Heart right ventricle (tissue), 16 donors: ENCODE data around the gene NID1. TPM values are rescaled to one million over a fixed set of nuclear protein-coding genes. Genes with fewer than 3 reads are reported as not detected.

ENCODE experiments used
- ATAC-seq, 8 donors: fragments of 200-7000 bp; cut with Tn5 transposase; one replicate each; pipeline ENCODE4 v1.9.1; 2020; ENCODE audit warnings: mild to moderate bottlenecking in 8 of 8, moderate library complexity in 8 of 8, moderate number of reproducible peaks in 1 of 8
- DNase-seq, 2 donors: peaks; one replicate each; pipeline ENCODE4 v3.0.0-alpha.2; 2020
- H3K27ac ChIP-seq, 10 donors: fragments of 200-600 bp; sonication (generic) in 2 of 10; one replicate each; pipeline versions ENCODE4 v1.5.0 to v1.8.0; 2020 to 2022; ENCODE audit warnings: mild to moderate bottlenecking in 3 of 10
- H3K27me3 ChIP-seq, 7 donors: fragments of 200-600 bp; one replicate each; pipeline ENCODE4 v1.8.0; 2021 to 2022; ENCODE audit warnings: mild to moderate bottlenecking in 2 of 7
- H3K36me3 ChIP-seq, 9 donors: fragments of 200-600 bp; sonication (generic) in 1 of 9; one replicate each; pipeline versions ENCODE4 v1.5.0 to v1.8.0; 2020 to 2022; ENCODE audit warnings: mild to moderate bottlenecking in 2 of 9
- H3K4me1 ChIP-seq, 9 donors: fragments of 200-600 bp; sonication (generic) in 1 of 9; one replicate each; pipeline versions ENCODE4 v1.5.0 to v1.8.0; 2020 to 2022; ENCODE audit warnings: mild to moderate bottlenecking in 4 of 9
- H3K4me3 ChIP-seq, 10 donors: fragments of 200-600 bp; sonication (generic) in 2 of 10; one replicate each; pipeline versions ENCODE4 v1.5.0 to v1.8.0; 2020 to 2022; ENCODE audit warnings: mild to moderate bottlenecking in 7 of 10, moderate library complexity in 2 of 10
- H3K9me3 ChIP-seq, 11 donors: fragments of 200-600 bp in 10 of 11; sonication (generic) in 2 of 11; one replicate each; pipeline versions ENCODE4 v1.5.0 to v1.8.0; 2013 to 2022; ENCODE audit warnings: mild to moderate bottlenecking in 2 of 11, control low read depth in 1 of 11, moderate library complexity in 1 of 11
- CTCF ChIP-seq, 9 donors: fragments of 200-600 bp; sonication (generic) in 2 of 9; IDR thresholded peaks; one replicate each; pipeline versions ENCODE4 v1.5.0 to v1.8.0; 2021 to 2022; ENCODE audit warnings: antibody characterized with exemption in 9 of 9, mild to moderate bottlenecking in 5 of 9, moderate library complexity in 1 of 9
- whole genome bisulfite sequencing, 2 donors: extraction: QIAGEN DNeasy Blood & Tissue Kit; methylation state at CpG; one replicate each; pipeline ENCODE4 v1.1.7; 2013; ENCODE audit warnings: inconsistent platforms in 1 of 2; 5-methylcytosine and 5-hydroxymethylcytosine counted together
- intact Hi-C, 10 donors: fragments of 100-400 bp; cut with DNase I; formaldehyde crosslinking; loops; one replicate each; pipeline versions ENCODE4 v1.11.1 to v1.14.2; 2022
- polyA plus RNA-seq, 2 donors: library from polyadenylated mRNA; stranded (reverse); fragments of 200-250 nt; gene quantifications; one replicate each; pipeline ENCODE4 v1.2.3, GENCODE V29; 2013
- total RNA-seq, 10 donors: library from RNA; stranded (reverse); fragmentation: NEBNext Ultra II Directional in 3 of 10; extraction: Animal tissue kit (Norgen Biotek cat#: 25700) in 3 of 10; gene quantifications; one replicate each; pipeline versions ENCODE4 v1.2.1 to v1.2.4, GENCODE V29; 2021 to 2023
- donor health status: Arrhythmogenic right ventricular cardiomyopathy.
- donor health status: ischemic (EF 13 %, LVEDD 7.1; RV severe dilation, severe dysfunction).
- donor health status: healthy with polysubstance abuse.
- donor health status: DM: no; HTN: yes; CAD: no.
- donor health status: DM: no; HTN: no; CAD: no.
- donor health status: ischemic (EF 25% LVEDD 6.9; RV normal size, moderate dysfunction).
- donor health status: ischemic (EF 25% LVEDD 5.7; RV mildly dilated, moderate dysfunction).
- donor health status: healthy.
- donor health status: DM: yes; HTN: yes; CAD: no.
- donor health status: Ischemic cardiomyopathy.
- donor health status: ischemic (EF 35%, LVEDD 5.7; RV mildly dilated, moderate dysfunction).
- donor health status: nonischemic (EF 11% LVEDD 7.7; RV severe dilation, severe dysfunction).
- donor health status: DM: yes; HTN: yes; CAD: no.
- donor health status: PGD.
- donor health status: ischemic (EF 29% LVEDD 5.4; RV normal size, mild dysfunction).
- donor health status: nonischemic (EF 23%, LVEDD 6.1; RV moderate dilation, normal function).

Gene NID1
- total and polyA plus RNA-seq, 12 donors: 30.2 to 120 (median 44.4) TPM

DNA sequence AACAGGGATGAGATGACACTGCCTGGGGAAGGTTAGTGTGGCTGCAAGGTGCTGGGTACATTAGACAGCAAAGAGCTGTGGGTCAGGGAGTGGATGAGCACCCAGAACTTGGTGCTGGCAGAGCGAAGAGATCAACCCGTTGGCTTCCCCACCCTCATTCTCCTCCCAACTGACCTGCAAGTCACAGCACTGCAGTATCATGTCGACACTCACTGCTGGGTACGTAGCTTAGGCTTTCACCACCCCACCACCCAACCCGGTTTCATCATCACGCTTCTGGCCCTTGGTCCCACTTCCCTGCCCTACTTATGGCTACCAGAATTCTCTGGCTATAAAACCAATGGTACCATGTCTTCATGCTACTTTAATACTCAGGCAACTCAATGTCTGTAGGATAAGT is 124.6 kb downstream of the NID1 start:
- peaks cover 0 to 86% (median 8%) of the 10 kb centered on the region in 9 donors for H3K4me1 ChIP-seq
- H3K27ac ChIP-seq: peak overlapping the region in 1 of 10 donors; percentile 75
- DNase-seq (no peak), ATAC-seq (peak in 1 of 8 donors; percentile 35)
- no peaks in the 10 kb centered on the region for H3K9me3 ChIP-seq
- WGBS, 2 donors: 81 to 89% methylated on average over 6 of the region's 6 CpGs
- H3K27me3 ChIP-seq: no peaks in the 10 kb centered on the region
- H3K4me3 ChIP-seq: no peak overlapping the region
- no peak for TF ChIP-seq CTCF (IDR thresholded peaks at IDR 0.05)
- H3K36me3 ChIP-seq: no peaks in the 10 kb centered on the region
- intact Hi-C loops: no loop called here

- WGBS, 2 donors: 78 to 82% methylated on average over 1 of the region's 1 CpG
- no peak for ATAC-seq
- no peak overlapping the region for H3K4me3 ChIP-seq
- intact Hi-C loops: loop anchor here in 1 of 10 donors (5.0 kb wide), 1 partner anchor 72 kb away; the partner anchor contains the start of gene LYST
- TF ChIP-seq CTCF (IDR thresholded peaks at IDR 0.05): no peak
- peaks cover 0 to 82% (median 8%) of the 10 kb centered on the region in 9 donors for H3K4me1 ChIP-seq
- H3K36me3 ChIP-seq: no peaks in the 10 kb centered on the region
- no peak for DNase-seq
- no peaks in the 10 kb centered on the region for H3K27me3 ChIP-seq
- H3K9me3 ChIP-seq: no peaks in the 10 kb centered on the region
- H3K27ac ChIP-seq: peak overlapping the region in 4 of 10 donors; percentile 9 to 75 (median 36)
These were observed 125.5 kb downstream of the NID1 start for GRCh38 chr1:235939480-235939775.

- Histone ChIP-seq H3K4me1 (peaks cover 0 to 79% (median 8%) of the 10 kb centered on the region in 9 donors), H3K36me3 (no peaks in the 10 kb centered on the region), H3K4me3 (no peak overlapping the region), H3K9me3 (no peaks in the 10 kb centered on the region), H3K27me3 (no peaks in the 10 kb centered on the region), H3K27ac (peak overlapping the region in 6 of 10 donors; percentile 9 to 75 (median 36))
- peak; percentile 42 to 85 (median 77) for ATAC-seq
- no peak for DNase-seq
- TF ChIP-seq CTCF (IDR thresholded peaks at IDR 0.05): no peak
- 53 to 55% methylated on average over 7 of the region's 7 CpGs for WGBS, 2 donors
- intact Hi-C loops: loop anchor here in 1 of 10 donors (5.0 kb wide), 1 partner anchor 72 kb away; the partner anchor contains the start of gene LYST
These were observed 126.0 kb downstream of the NID1 start for GRCh38 chr1:235938709-235939479.

DNA sequence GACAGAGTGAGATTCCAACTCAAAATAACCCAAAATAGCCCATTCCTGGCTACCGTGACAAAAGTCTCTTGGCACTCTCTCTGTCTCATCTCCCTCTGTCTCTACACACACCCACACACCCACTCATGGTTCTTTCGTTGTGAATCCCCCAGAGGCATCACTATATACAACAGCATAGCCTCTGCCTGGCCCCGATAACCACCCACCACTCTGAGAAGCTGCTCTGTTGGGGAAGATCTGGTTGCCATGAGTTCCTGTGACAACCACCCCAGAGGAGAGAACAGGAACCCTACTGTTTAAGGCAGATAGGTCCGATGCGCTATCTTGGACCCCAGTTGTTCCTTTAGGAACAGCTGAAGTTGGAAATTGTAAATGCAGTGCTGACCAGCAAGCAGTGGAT is 127.8 kb downstream of the NID1 start:
- Histone ChIP-seq H3K4me3 (no peak overlapping the region), H3K36me3 (no peaks in the 10 kb centered on the region), H3K4me1 (peaks cover 0 to 77% (median 8%) of the 10 kb centered on the region in 9 donors), H3K27me3 (no peaks in the 10 kb centered on the region), H3K27ac (peak overlapping the region in 1 of 10 donors; percentile 75), H3K9me3 (no peaks in the 10 kb centered on the region)
- intact Hi-C loops: loop anchor here in 1 of 10 donors (5.0 kb wide), 1 partner anchor 70 kb away; the partner anchor contains the start of gene LYST
- no peak for ATAC-seq
- no peak for TF ChIP-seq CTCF (IDR thresholded peaks at IDR 0.05)
- 56 to 62% methylated on average over 5 of the region's 5 CpGs for WGBS, 2 donors
- DNase-seq: no peak
